ENCODE measurements around the gene CAMTA1.
"Not testable (repeated sequence)": the region's sequence is repeated elsewhere in the genome, so short reads cannot be mapped to it uniquely, and the experiment has no call there.

CAMTA1 gene

DNA sequence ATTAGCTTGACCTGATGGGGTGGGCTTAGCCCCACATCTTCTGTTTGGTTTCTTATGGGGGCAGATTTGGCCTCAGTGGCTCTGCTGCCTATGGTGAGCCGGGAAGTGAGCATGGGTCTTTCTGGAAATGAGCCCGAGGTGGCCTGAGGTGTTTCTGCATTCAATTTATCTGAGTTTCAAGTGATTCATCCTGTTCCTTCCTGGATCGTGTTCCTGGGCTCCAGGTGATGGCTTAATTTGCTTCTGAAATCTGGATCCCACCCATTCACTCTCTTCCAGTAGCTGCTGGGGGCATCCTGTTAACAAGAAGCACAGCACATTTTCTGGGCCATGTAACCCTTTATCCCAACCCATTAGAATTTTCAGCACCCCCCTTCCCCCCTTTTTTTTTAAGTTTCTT lies 324.6 kb downstream of the CAMTA1 start:
- no peak for DNase-seq (ENCODE audit: low spot score)

DNA sequence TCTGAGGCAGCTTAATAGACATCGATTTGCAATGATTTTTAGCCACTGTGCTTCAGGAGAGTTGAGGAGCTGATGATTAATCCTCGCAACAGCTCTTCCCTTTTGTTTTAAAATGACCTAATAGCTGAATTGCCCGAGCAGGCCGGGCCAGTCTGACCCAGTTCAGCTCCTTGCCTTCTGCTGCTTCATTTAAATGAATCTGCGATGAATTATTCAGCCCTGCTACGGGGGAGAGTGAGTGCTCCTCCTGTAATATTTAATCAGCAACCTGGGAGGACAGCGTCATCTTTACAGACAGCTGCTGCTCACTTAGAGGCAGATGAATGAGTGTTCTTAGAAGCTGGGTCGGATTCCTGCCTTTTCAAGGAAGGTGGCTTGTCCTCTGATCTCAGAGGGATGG lies 325.1 kb downstream of the CAMTA1 start:
- DNase-seq (ENCODE audit: low spot score): no peak

DNA sequence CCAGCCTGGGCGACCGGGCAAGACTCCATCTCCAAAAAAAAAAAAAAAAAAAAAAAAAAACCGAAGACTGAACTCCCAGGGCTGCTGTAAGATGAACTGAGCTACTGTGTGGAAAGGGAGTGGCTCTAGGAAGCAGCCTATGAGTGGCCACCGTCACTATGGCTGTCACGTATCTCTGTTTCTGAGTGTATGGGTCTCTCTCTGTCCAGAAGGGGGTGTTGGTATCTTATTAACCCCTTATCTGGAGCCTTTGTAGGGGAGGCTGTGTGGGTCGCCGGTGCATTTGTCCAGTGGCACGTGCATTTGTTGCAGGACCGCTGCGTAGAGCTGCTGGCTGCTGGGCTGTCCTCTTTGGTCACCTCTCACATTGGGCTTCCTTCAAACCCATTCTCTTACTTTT lies 326.6 kb downstream of the CAMTA1 start:
- no peak for DNase-seq (ENCODE audit: low spot score)

GRCh38 chr1:7113136-7113535 lies 327.9 kb downstream of the CAMTA1 start:
- no peak for DNase-seq (ENCODE audit: low spot score)

DNA sequence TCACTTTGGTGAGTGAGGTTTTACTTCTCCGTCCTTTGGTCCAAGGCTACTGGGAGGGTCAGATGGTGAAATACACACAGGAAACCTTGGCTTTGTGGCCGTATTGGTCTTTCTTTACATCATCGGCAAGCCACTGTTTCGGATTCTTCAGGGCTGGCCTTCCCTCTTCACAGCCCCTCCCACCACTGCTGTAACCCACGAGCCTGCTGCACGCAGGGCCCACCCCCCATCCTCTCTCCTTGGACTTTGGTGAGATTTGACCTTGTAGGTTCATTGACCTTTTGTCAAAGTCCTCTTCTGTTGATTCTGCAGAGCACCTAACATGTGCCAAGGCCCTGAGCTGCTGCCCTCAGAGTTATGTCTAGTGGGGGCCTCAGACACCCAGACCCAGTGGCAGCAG lies 328.6 kb downstream of the CAMTA1 start:
- no peak for DNase-seq (ENCODE audit: low spot score)

GRCh38 chr1:7116001-7116400 lies 330.7 kb downstream of the CAMTA1 start:
- DNase-seq (ENCODE audit: low spot score): no peak

DNA sequence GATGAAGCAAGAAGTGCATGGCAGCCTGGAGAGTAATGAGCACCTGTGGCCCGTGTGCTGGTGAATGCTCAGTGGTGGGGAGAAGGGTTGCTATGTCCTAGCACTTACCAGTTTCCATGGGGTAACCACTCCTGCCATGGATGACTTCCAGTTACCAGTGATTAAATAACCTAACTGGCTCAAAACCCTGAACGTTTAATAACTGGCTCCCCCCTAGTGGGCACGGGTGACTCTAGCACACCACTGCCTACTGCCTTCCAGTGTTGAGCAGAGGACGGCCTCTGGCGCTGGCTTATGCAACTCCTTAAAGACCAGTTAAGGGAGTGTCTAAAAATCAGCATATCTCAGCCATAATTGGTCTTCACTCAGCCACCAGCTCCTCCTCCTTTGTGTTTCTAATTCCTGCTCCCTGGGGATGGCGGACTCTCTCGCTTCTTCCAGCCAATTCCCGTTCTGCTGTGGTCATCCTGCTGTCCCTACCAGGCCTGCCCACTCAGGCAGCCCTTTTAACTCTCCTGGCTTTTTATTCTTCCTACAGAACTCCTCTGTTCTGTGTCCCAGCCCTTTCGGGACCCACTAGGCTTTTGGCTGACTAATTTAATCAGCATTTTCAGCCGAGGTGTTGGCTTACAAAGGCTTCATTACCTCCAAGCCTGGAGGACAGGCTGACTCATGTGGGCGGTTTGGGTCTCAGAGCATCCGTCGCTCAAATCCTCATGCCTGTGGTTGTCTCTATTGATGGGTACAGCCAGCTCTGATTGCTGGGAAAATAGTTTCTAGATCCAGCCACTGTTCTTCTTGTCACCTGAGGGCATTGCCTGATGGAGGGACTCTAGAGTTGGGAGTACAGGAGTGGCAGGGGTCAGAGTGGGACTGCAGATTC lies 332.4 kb downstream of the CAMTA1 start:
- no peak for DNase-seq (ENCODE audit: low spot score)

- DNase-seq (ENCODE audit: low spot score): no peak
Observed at GRCh38 chr1:7119156-7119555, 333.9 kb downstream of the CAMTA1 start.

GRCh38 chr1:7120863-7121621 lies 335.8 kb downstream of the CAMTA1 start:
- no peak for DNase-seq (ENCODE audit: low spot score)

DNA sequence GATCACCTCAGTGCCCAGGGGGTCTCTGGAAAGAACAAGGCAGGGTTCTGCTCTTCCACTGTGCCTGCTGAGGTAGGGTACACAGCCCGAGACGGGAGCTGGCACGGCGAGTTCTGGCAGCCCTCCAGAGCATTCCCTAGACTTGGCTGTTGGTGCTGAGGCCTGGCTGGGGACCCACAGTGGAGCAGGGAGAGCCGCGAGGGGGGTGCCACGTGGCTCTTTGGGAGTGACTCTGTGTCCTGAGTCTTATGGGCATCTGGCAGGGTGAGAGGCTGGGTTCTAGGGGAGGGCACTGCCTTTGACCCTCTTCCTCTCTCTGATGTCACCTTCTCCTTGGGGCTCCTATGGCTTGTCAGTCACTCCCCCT lies 336.4 kb downstream of the CAMTA1 start:
- no peak for DNase-seq (ENCODE audit: low spot score)

GRCh38 chr1:7127322-7128075 lies 342.2 kb downstream of the CAMTA1 start:
- DNase-seq (ENCODE audit: low spot score): no peak

DNA sequence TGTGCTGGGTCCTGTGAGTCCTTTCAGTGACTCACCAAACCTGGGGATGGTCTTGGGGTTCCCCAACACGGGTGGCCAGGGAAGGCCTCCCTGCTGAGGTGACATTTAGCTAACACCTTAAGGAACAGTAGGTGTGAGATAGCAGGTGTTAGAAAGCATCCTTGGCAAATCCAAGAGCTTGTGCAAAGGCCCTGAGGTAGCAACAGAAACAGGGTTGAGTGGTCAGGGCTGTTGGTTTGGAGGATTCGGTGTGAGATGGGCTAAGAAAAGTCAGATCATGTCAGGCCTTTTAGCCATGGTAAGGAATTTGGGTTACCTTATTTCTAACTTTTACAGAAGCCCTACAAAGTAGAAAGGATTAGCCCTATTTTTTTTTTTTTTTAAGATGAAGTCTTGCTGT lies 343.0 kb downstream of the CAMTA1 start:
- no peak for DNase-seq (ENCODE audit: low spot score)

DNA sequence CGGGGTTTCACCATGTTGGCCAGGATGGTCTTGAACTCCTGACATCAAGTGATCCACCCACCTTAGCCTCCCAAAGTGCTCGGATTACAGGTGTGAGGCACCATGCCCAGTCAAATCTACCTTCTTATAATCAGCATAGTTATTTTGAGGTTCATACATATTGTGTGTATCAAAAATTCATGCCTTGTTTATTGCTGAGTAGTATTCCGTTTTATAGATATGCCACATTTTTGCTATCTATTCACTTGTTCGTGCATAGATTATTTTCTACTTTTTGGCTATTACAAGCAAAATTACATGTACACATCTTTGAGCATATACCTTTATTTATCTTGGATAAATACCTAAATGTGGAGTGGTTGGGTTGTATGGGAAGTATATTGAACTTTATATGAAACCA lies 344.9 kb downstream of the CAMTA1 start:
- DNase-seq (ENCODE audit: low spot score): no peak

- no peak for DNase-seq (ENCODE audit: low spot score)
Observed at GRCh38 chr1:7135493-7135892, 350.2 kb downstream of the CAMTA1 start.

- no peak for DNase-seq (ENCODE audit: low spot score)
Observed at GRCh38 chr1:7136166-7136953, 351.1 kb downstream of the CAMTA1 start.

- no peak for DNase-seq (ENCODE audit: low spot score)
Observed at GRCh38 chr1:7140251-7140650, 355.0 kb downstream of the CAMTA1 start.

DNA sequence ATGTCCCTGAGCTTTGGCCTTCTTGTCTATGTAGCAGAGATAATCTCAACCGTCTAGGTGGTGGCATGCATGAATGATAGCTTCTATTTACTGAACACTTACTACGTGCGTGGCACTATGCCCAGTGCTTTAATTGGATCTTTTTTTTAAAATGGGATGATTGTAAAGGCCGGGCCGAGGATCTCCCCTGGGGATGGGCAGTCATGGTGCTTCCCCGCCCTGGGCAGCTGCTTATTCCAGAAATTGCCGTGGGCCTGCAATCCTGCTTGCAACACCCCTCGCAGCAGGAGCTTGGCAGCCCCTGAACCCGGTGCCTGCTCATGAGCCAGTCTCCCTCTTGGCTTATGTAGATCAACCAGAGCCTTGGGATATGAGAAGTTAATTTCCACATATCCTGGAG lies 360.7 kb downstream of the CAMTA1 start:
- DNase-seq (ENCODE audit: low spot score): no peak

GRCh38 chr1:7146710-7147109 lies 361.5 kb downstream of the CAMTA1 start:
- no peak for DNase-seq (ENCODE audit: low spot score)

DNA sequence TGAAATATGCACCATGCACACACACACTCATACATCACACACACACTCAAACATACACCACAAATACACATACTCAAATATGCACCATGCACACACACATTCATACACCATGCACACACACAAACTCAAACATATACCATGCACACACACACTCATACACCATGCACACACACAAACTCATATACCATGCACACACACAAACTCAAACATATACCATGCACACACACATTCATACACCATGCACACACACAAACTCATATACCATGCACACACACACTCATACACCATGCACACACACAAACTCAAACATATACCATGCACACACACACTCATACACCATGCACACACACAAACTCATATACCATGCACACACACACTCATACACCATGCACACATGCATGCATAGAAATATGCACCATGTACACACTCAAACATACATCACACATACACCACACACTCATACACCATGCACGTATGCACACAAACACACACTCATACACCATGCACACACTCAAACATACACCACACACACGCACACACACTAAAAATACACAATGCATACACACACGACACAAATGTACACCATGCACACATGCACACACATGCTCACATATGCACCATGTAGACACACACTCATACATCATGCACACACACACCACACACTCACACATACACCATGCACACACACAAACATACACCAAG lies 362.5 kb downstream of the CAMTA1 start:
- DNase-seq (ENCODE audit: low spot score): not testable (repeated sequence)

DNA sequence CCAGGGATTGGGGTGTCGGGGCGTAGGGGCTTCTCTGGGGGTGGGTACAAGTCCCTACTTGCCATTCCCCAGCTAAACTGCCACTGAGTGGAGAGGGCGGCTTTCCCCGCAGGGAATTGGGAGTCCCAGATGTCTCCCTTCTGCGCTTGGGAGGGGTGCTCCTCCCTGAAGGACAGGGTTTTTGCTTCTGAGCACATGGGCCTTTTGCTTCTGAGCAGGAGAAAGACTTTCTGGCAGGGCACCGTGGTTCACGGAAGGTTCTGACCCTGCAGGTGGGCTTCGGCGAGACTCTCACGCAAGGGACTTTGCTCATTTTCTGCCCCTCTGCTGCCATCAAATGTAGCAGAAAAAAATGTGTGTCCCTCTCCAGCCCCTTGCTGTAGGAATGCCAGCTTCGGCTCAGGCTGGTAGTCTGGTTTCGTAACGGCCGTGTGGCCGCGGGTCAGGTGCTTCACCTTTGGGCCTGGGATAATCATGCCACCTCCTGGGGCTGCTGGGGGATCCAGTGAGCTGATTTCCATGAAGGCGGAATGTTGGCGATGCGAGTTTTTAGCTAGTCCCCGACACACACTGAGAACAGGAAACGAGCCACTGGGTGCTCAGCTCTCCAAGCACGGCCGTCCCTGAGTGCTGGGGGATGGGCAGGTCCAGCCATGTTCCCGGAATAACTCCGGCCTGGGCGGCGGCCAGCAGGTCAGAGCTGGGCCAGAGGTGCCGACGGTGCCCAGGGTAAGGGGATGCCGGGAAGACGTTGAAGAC lies 364.0 kb downstream of the CAMTA1 start:
- no peak for DNase-seq (ENCODE audit: low spot score)

Measured in HuH-7.5 (cell line).